Stomach (tissue), 9 donors: Measurements from ENCODE around the gene KPNA5. TPM values are rescaled to one million over a fixed set of nuclear protein-coding genes. Genes with fewer than 3 reads are reported as not detected.
"Not testable (repeated sequence)": the region's sequence is repeated elsewhere in the genome, so short reads cannot be mapped to it uniquely, and the experiment has no call there.

Experiments used
- DNase-seq, 2 donors: peaks; one replicate each; pipeline versions ENCODE4 v3.0.0 to v3.0.0-alpha.2; 2013 to 2019
- H3K27ac ChIP-seq, 5 donors: fragments of 200-600 bp in 4 of 5; sonication (generic) in 4 of 5; one replicate each; pipeline ENCODE4 v1.5.1; 2013 to 2019; ENCODE audit warnings: mild to moderate bottlenecking in 1 of 5, moderate library complexity in 1 of 5
- H3K27me3 ChIP-seq, 3 donors: fragments of 200-600 bp; sonication (generic); one replicate each; pipeline ENCODE4 v1.5.1; 2017 to 2019; ENCODE audit warnings: mixed run types in 1 of 3
- H3K36me3 ChIP-seq, 4 donors: fragments of 200-600 bp; sonication (generic); 1 replicate in 3 of 4; 2 replicates in 1 of 4; pipeline ENCODE4 v1.5.1; 2016 to 2019
- H3K4me1 ChIP-seq, 4 donors: fragments of 200-600 bp; sonication (generic); one replicate each; pipeline ENCODE4 v1.5.1; 2016 to 2019
- H3K4me3 ChIP-seq, 4 donors: fragments of 200-600 bp; sonication (generic) in 3 of 4; one replicate each; pipeline ENCODE4 v1.5.1; 2016 to 2019; ENCODE audit warnings: mild to moderate bottlenecking in 1 of 4
- H3K9me3 ChIP-seq, 4 donors: fragments of 200-600 bp; sonication (generic); one replicate each; pipeline ENCODE4 v1.5.1; 2016 to 2019
- EP300 ChIP-seq: sonication (generic); formaldehyde crosslinking; IDR thresholded peaks from one replicate; pipeline ENCODE4 v1.6.1; 2017; ENCODE audit warnings: antibody characterized with exemption
- POLR2A ChIP-seq, 4 donors: fragments of 450-650 bp; IDR thresholded peaks; one replicate each; pipeline ENCODE4 v1.6.1; 2016; ENCODE audit warnings: antibody characterized with exemption in 4 of 4, control low read depth in 2 of 4, mild to moderate bottlenecking in 1 of 4, moderate library complexity in 1 of 4
- POLR2AphosphoS5 ChIP-seq, 3 donors: sonication (generic); formaldehyde crosslinking; IDR thresholded peaks; one replicate each; pipeline ENCODE4 v1.6.1; 2016; ENCODE audit warnings: antibody characterized with exemption in 3 of 3
- WGBS, 5 donors: extraction: QIAGEN DNeasy Blood & Tissue Kit in 3 of 5; methylation state at CpG; one replicate each; pipeline versions ENCODE4 v1.1.5 to v1.1.7; 2013 to 2018; 5-methylcytosine and 5-hydroxymethylcytosine counted together
- intact Hi-C: fragments of 100-400 bp; cut with DNase I; formaldehyde crosslinking; loops from one replicate; pipeline ENCODE4 v1.15.1; 2023; ENCODE audit warnings: low total_unique reads
- polyA plus RNA-seq, 3 donors: library from polyadenylated mRNA; stranded (reverse); fragments of 200-250 nt; gene quantifications; one replicate each; pipeline ENCODE4 v1.2.3, GENCODE V29; 2013
- total RNA-seq, 5 donors: library from RNA; depleted of rRNA; stranded (reverse); fragments of >200 nt; gene quantifications; one replicate each; pipeline versions ENCODE4 v1.1.0 to v1.2.3, GENCODE V29; 2014 to 2016
- TF ChIP-seq, protein P1 (sequence below), 7 experiments: fragments of 450-650 bp in 4 of 7; fragments of 200-600 bp in 3 of 7; sonication (generic) in 3 of 7; IDR thresholded peaks; one replicate each; pipeline ENCODE4 v1.5.1; 2016 to 2019; ENCODE audit warnings: antibody characterized with exemption in 7 of 7, control low read depth in 2 of 7, mild to moderate bottlenecking in 1 of 7
- donor health status: healthy with polysubstance abuse.
- donor health status: Bipolar disorder and iron deficiency.
- donor health status: healthy.

Gene KPNA5
- total and polyA plus RNA-seq, 8 donors, result 1.5 to 37.9 (median 3.5) TPM

GRCh38 chr6:116697480-116697879, 16.5 kb downstream of the KPNA5 start:
- H3K36me3 ChIP-seq, result peaks cover 0 to 44% (median 31%) of the 10 kb centered on the region in 4 donors
- no peak for DNase-seq
- TF ChIP-seq, protein P1, sequence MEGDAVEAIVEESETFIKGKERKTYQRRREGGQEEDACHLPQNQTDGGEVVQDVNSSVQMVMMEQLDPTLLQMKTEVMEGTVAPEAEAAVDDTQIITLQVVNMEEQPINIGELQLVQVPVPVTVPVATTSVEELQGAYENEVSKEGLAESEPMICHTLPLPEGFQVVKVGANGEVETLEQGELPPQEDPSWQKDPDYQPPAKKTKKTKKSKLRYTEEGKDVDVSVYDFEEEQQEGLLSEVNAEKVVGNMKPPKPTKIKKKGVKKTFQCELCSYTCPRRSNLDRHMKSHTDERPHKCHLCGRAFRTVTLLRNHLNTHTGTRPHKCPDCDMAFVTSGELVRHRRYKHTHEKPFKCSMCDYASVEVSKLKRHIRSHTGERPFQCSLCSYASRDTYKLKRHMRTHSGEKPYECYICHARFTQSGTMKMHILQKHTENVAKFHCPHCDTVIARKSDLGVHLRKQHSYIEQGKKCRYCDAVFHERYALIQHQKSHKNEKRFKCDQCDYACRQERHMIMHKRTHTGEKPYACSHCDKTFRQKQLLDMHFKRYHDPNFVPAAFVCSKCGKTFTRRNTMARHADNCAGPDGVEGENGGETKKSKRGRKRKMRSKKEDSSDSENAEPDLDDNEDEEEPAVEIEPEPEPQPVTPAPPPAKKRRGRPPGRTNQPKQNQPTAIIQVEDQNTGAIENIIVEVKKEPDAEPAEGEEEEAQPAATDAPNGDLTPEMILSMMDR (IDR thresholded peaks at IDR 0.05), result no peak
- no peak for TF ChIP-seq EP300
- TF ChIP-seq POLR2A (IDR thresholded peaks at IDR 0.05), result no peak
- no peak for TF ChIP-seq POLR2AphosphoS5 (IDR thresholded peaks at IDR 0.05)
- no peaks in the 10 kb centered on the region for H3K27me3 ChIP-seq
- no peak overlapping the region for H3K27ac ChIP-seq
- intact Hi-C loops, result no loop called here
- H3K4me1 ChIP-seq, result peaks cover 0 to 12% (median 5%) of the 10 kb centered on the region in 4 donors
- H3K4me3 ChIP-seq, result no peak overlapping the region
- H3K9me3 ChIP-seq, result no peaks in the 10 kb centered on the region

- 98 to 100% (median 100%) methylated on average over 1 of the region's 1 CpG for WGBS, 5 donors
- H3K36me3 ChIP-seq, result peaks cover 0 to 81% (median 80%) of the 10 kb centered on the region in 4 donors
Measured at GRCh38 chr6:116703888-116704287, 22.9 kb downstream of the KPNA5 start.

DNA sequence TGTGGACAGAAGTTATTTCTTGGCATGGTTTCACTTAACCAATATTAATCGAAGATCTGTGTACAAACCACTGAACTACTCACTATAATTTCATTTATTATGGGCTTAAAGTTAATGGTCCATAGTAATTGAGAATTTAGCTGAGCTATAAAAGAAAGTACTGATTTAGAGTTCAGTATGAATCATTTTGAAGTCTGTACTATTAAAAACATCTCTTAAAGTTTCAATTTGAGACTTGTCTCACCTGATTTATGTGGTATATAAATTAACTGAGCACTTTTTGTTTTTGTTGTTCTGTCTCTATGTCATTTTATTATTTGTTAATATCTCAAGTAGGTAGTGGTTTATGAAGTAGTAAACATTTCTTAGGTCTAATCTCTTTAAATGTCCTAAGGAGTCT, 24.9 kb downstream of the KPNA5 start:
- DNase-seq, result no peak
- WGBS, 5 donors, result 57 to 83% (median 67%) methylated on average over 1 of the region's 1 CpG
- Histone ChIP-seq H3K36me3 (peaks cover 0 to 81% (median 70%) of the 10 kb centered on the region in 4 donors), H3K27ac (no peak overlapping the region), H3K9me3 (no peaks in the 10 kb centered on the region), H3K4me1 (no peaks in the 10 kb centered on the region), H3K4me3 (no peak overlapping the region), H3K27me3 (no peaks in the 10 kb centered on the region)
- TF ChIP-seq EP300 (no peak), POLR2AphosphoS5 (IDR thresholded peaks at IDR 0.05) (no peak), POLR2A (IDR thresholded peaks at IDR 0.05) (no peak)
- TF ChIP-seq, protein P1 (IDR thresholded peaks at IDR 0.05), result no peak
- intact Hi-C loops, result no loop called here

More at GRCh38 chr6:116703888-116704287, 22.9 kb downstream of the KPNA5 start:
- H3K4me1 ChIP-seq, H3K4me3 ChIP-seq, intact Hi-C loops, DNase-seq, H3K27ac ChIP-seq, H3K27me3 ChIP-seq, H3K9me3 ChIP-seq: not testable (repeated sequence)

DNA sequence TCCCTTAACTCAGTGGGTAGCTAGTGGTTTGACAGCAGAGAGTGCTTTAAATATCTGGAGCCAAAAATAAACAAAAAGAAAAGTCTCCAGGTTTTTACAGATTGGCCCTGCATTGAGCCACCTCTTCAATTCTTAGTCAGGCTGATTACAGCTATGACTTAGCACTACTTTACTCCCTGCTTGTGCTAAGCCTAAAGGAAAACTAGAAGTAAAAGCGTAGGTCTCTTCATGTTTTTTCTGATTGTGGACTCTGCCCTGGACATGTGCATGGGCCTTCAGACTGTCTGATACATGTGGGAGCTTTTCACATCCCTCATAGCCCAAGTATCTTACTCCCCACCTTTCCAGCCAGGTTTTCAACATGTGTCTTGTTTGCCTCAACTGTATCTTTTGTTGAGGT, 33.3 kb downstream of the KPNA5 start:
- TF ChIP-seq, protein P1 (IDR thresholded peaks at IDR 0.05), result no peak
- TF ChIP-seq POLR2A (IDR thresholded peaks at IDR 0.05), result no peak
- TF ChIP-seq POLR2AphosphoS5 (IDR thresholded peaks at IDR 0.05), result no peak
- TF ChIP-seq EP300, result no peak
- intact Hi-C loops, result no loop called here
- Histone ChIP-seq H3K36me3 (peaks cover 11 to 78% (median 73%) of the 10 kb centered on the region in 4 donors), H3K4me3 (no peak overlapping the region), H3K9me3 (peaks cover 0 to 3% (median 0%) of the 10 kb centered on the region in 4 donors), H3K4me1 (no peaks in the 10 kb centered on the region), H3K27me3 (no peaks in the 10 kb centered on the region), H3K27ac (no peak overlapping the region)
- DNase-seq, result no peak
- 90 to 100% (median 96%) methylated on average over 1 of the region's 1 CpG for WGBS, 5 donors

GRCh38 chr6:116714761-116715160, 33.8 kb downstream of the KPNA5 start:
- no peak overlapping the region for H3K27ac ChIP-seq
- no peak for DNase-seq
- WGBS, 5 donors, result 93 to 100% (median 96%) methylated on average over 2 of the region's 2 CpGs
- TF ChIP-seq POLR2AphosphoS5 (IDR thresholded peaks at IDR 0.05), result no peak
- no peak for TF ChIP-seq POLR2A (IDR thresholded peaks at IDR 0.05)
- TF ChIP-seq EP300, result no peak
- TF ChIP-seq, protein P1 (IDR thresholded peaks at IDR 0.05), result no peak
- no peak overlapping the region for H3K4me3 ChIP-seq
- H3K4me1 ChIP-seq, result no peaks in the 10 kb centered on the region
- peaks cover 11 to 79% (median 75%) of the 10 kb centered on the region in 4 donors for H3K36me3 ChIP-seq
- H3K9me3 ChIP-seq, result peaks cover 0 to 3% (median 0%) of the 10 kb centered on the region in 4 donors
- intact Hi-C loops, result no loop called here
- H3K27me3 ChIP-seq, result no peaks in the 10 kb centered on the region
